Activated B cell treated with CpG ODN at 0.5 μM for 24 hours (primary cell): Measurements from ENCODE around the gene CDHR5. TPM values are rescaled to one million over a fixed set of nuclear protein-coding genes. Genes with fewer than 3 reads are reported as not detected.

Experiments
- ATAC-seq: fragments of 200-7000 bp; cut with Tn5 transposase; one replicate; pipeline ENCODE4 v1.10.0; 2021; ENCODE audit warnings: low read depth, mild to moderate bottlenecking, moderate library complexity
- CTCF ChIA-PET: fragments of 350-600 bp; sonication (Branson Sonifier 250); formaldehyde crosslinking; loops from one replicate; lab custom pipeline; 2021; ENCODE audit warnings: antibody characterized with exemption; lab: Charles Lee
- POLR2A ChIA-PET: fragments of 350-600 bp; sonication (Branson Sonifier 250); formaldehyde crosslinking; loops from one replicate; lab custom pipeline; 2021; ENCODE audit warnings: antibody characterized with exemption; lab: Charles Lee
- DNase-seq: peaks from one replicate; pipeline ENCODE4 v3.0.0; 2022
- H3K27ac Mint-ChIP-seq: one replicate; pipeline ENCODE4 v1.8.0; 2020; ENCODE audit warnings: mixed read lengths
- H3K27me3 Mint-ChIP-seq: one replicate; pipeline ENCODE4 v1.8.0; 2021; ENCODE audit warnings: mixed read lengths
- H3K36me3 Mint-ChIP-seq: one replicate; pipeline ENCODE4 v1.8.0; 2021; ENCODE audit warnings: low read depth, mixed read lengths
- H3K4me1 Mint-ChIP-seq: one replicate; pipeline ENCODE4 v1.8.0; 2021; ENCODE audit warnings: mixed read lengths
- H3K4me3 Mint-ChIP-seq: one replicate; pipeline ENCODE4 v1.8.0; 2020; ENCODE audit warnings: mild to moderate bottlenecking, mixed read lengths
- H3K9me3 Mint-ChIP-seq: one replicate; pipeline ENCODE4 v1.8.0; 2020; ENCODE audit warnings: mixed read lengths
- CTCF ChIP-seq: fragments of 200-600 bp; IDR thresholded peaks from one replicate; pipeline ENCODE4 v1.8.0; 2022; ENCODE audit warnings: antibody characterized with exemption, mild to moderate bottlenecking
- intact Hi-C: fragments of 100-400 bp; cut with micrococcal nuclease; formaldehyde crosslinking; loops from one replicate; pipeline ENCODE4 v1.15.1; 2024
- total RNA-seq: library from RNA; stranded (reverse); gene quantifications from 2 replicates; pipeline ENCODE4 v1.2.3, GENCODE V29; 2022

Gene CDHR5
- total RNA-seq, 1 donor from 2014 or later = not detected

GRCh38 chr11:567011-567628 is 57.6 kb downstream of the CDHR5 start:
- no peak overlapping the region for H3K27ac Mint-ChIP-seq
- H3K9me3 Mint-ChIP-seq = no peaks in the 10 kb centered on the region
- H3K4me1 Mint-ChIP-seq = peaks cover 7% of the 10 kb centered on the region
- no peak for TF ChIP-seq CTCF
- POLR2A ChIA-PET = interaction anchor here (1.6 to 1.8 kb wide), 2 partner anchors 61 to 242 kb away, joined by 5 to 9 read pairs; partner anchors contain the start of genes RNH1 and RPLP2
- intact Hi-C loops = no loop called here
- H3K27me3 Mint-ChIP-seq = no peaks in the 10 kb centered on the region
- ATAC-seq (no peak), DNase-seq (no peak)
- peak overlapping the region; percentile 73 for H3K4me3 Mint-ChIP-seq
- H3K36me3 Mint-ChIP-seq = peaks cover 5% of the 10 kb centered on the region
- CTCF ChIA-PET = no interaction called here

Other genes starting within 250 kb of the CDHR5 start
- gene PKP3, start 230.7 kb downstream of the CDHR5 start, total RNA-seq = 0.18 TPM in 1 of 2 replicates, not detected in the other
- gene SIGIRR, start 210.0 kb downstream of the CDHR5 start, total RNA-seq = 19.8 and 24.2 TPM in 2 replicates
- gene ANO9, start 182.9 kb downstream of the CDHR5 start, total RNA-seq = 37.2 and 46.1 TPM in 2 replicates
- 17.8 and 22.0 TPM in 2 replicates for gene PTDSS2, start 174.7 kb downstream of the CDHR5 start, total RNA-seq
- 101 and 103 TPM in 2 replicates for gene RNH1, start 117.7 kb downstream of the CDHR5 start, total RNA-seq
- gene HRAS, start 89.4 kb downstream of the CDHR5 start, total RNA-seq = 37.2 and 43.9 TPM in 2 replicates
- 7.1 and 7.9 TPM in 2 replicates for gene LRRC56, start 87.4 kb downstream of the CDHR5 start, total RNA-seq
- 8.6 and 9.1 TPM in 2 replicates for gene LMNTD2, start 64.2 kb downstream of the CDHR5 start, total RNA-seq
- 14.2 and 14.9 TPM in 2 replicates for gene RASSF7, start 64.0 kb downstream of the CDHR5 start, total RNA-seq
- 42.7 and 49.6 TPM in 2 replicates for gene PHRF1, start 48.5 kb downstream of the CDHR5 start, total RNA-seq
- gene IRF7, start 9.0 kb downstream of the CDHR5 start, total RNA-seq = 74.1 and 75.5 TPM in 2 replicates
- not detected in 2 replicates for gene SCT, start 2.2 kb upstream of the CDHR5 start, total RNA-seq
- gene DRD4, start 12.3 kb upstream of the CDHR5 start, total RNA-seq = 0.42 and 0.49 TPM in 2 replicates
- gene DEAF1, start 70.3 kb upstream of the CDHR5 start, total RNA-seq = 36.1 and 39.8 TPM in 2 replicates
- 34.1 and 44.4 TPM in 2 replicates for gene TMEM80, start 70.9 kb upstream of the CDHR5 start, total RNA-seq
- 5.6 and 5.9 TPM in 2 replicates for gene EPS8L2, start 81.3 kb upstream of the CDHR5 start, total RNA-seq
- 194 and 244 TPM in 2 replicates for gene TALDO1, start 122.5 kb upstream of the CDHR5 start, total RNA-seq
- 60.3 and 63.3 TPM in 2 replicates for gene GATD1, start 152.5 kb upstream of the CDHR5 start, total RNA-seq
- gene CEND1, start 165.1 kb upstream of the CDHR5 start, total RNA-seq = 0.27 and 0.34 TPM in 2 replicates
- 30.1 and 35.4 TPM in 2 replicates for gene SLC25A22, start 173.3 kb upstream of the CDHR5 start, total RNA-seq
- 21.3 and 25.6 TPM in 2 replicates for gene PIDD1, start 180.3 kb upstream of the CDHR5 start, total RNA-seq
- 4,124 and 4,449 TPM in 2 replicates for gene RPLP2, start 185.0 kb upstream of the CDHR5 start, total RNA-seq
- 52.9 and 53.2 TPM in 2 replicates for gene PNPLA2, start 194.0 kb upstream of the CDHR5 start, total RNA-seq
- gene CRACR2B, start 203.0 kb upstream of the CDHR5 start, total RNA-seq = 4.1 and 4.5 TPM in 2 replicates
- gene CD151, start 208.0 kb upstream of the CDHR5 start, total RNA-seq = 14.4 and 14.5 TPM in 2 replicates
- gene POLR2L, start 217.6 kb upstream of the CDHR5 start, total RNA-seq = 83.9 and 90.2 TPM in 2 replicates
- gene TSPAN4, start 217.9 kb upstream of the CDHR5 start, total RNA-seq = 2.2 and 2.3 TPM in 2 replicates